Measurements from ENCODE around the gene AACS.
"Not testable (repeated sequence)": the region's sequence is repeated elsewhere in the genome, so short reads cannot be mapped to it uniquely, and the experiment has no call there.

DNA sequence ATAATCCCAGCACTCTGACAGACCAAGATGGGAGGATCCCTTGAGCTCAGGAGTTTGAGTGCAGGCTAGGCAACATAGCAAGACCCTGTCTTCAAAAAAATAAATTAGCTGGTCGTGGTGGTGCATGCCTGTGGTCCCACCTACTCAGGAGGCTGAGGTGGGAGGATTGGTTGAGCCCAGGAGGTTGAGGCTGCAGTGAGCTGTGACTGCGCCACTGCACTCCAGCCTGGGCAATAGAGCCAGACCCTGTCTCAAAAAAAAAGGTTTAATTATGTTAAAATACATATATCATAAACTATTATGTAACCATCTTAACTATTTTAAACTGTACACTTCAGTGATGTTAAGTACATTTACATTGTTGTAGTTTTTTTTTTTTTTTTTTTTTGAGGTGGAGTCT, 9.1 kb downstream of the AACS start:
- not testable (repeated sequence) for TF ChIP-seq PHF8 (IDR thresholded peaks at IDR 0.05; ENCODE audit: borderline replicate concordance, low read depth); POLR2A (IDR thresholded peaks at IDR 0.05; ENCODE audit: low read length); RCOR1 (IDR thresholded peaks at IDR 0.05; ENCODE audit: low read depth, low read length); ZNF302 (CRISPR knock-in tag; IDR thresholded peaks at IDR 0.05); KDM5A (IDR thresholded peaks at IDR 0.05); EP300 (IDR thresholded peaks at IDR 0.05); MYC (IDR thresholded peaks at IDR 0.05; ENCODE audit: borderline replicate concordance, low read length); RAD21 (conservative IDR thresholded peaks at IDR 0.05 in 1 of 2, IDR thresholded peaks at IDR 0.05 in 1 of 2)
- TF ChIP-seq, protein P1, sequence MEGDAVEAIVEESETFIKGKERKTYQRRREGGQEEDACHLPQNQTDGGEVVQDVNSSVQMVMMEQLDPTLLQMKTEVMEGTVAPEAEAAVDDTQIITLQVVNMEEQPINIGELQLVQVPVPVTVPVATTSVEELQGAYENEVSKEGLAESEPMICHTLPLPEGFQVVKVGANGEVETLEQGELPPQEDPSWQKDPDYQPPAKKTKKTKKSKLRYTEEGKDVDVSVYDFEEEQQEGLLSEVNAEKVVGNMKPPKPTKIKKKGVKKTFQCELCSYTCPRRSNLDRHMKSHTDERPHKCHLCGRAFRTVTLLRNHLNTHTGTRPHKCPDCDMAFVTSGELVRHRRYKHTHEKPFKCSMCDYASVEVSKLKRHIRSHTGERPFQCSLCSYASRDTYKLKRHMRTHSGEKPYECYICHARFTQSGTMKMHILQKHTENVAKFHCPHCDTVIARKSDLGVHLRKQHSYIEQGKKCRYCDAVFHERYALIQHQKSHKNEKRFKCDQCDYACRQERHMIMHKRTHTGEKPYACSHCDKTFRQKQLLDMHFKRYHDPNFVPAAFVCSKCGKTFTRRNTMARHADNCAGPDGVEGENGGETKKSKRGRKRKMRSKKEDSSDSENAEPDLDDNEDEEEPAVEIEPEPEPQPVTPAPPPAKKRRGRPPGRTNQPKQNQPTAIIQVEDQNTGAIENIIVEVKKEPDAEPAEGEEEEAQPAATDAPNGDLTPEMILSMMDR (IDR thresholded peaks at IDR 0.05) = not testable (repeated sequence)
- TF ChIP-seq, protein P2, sequence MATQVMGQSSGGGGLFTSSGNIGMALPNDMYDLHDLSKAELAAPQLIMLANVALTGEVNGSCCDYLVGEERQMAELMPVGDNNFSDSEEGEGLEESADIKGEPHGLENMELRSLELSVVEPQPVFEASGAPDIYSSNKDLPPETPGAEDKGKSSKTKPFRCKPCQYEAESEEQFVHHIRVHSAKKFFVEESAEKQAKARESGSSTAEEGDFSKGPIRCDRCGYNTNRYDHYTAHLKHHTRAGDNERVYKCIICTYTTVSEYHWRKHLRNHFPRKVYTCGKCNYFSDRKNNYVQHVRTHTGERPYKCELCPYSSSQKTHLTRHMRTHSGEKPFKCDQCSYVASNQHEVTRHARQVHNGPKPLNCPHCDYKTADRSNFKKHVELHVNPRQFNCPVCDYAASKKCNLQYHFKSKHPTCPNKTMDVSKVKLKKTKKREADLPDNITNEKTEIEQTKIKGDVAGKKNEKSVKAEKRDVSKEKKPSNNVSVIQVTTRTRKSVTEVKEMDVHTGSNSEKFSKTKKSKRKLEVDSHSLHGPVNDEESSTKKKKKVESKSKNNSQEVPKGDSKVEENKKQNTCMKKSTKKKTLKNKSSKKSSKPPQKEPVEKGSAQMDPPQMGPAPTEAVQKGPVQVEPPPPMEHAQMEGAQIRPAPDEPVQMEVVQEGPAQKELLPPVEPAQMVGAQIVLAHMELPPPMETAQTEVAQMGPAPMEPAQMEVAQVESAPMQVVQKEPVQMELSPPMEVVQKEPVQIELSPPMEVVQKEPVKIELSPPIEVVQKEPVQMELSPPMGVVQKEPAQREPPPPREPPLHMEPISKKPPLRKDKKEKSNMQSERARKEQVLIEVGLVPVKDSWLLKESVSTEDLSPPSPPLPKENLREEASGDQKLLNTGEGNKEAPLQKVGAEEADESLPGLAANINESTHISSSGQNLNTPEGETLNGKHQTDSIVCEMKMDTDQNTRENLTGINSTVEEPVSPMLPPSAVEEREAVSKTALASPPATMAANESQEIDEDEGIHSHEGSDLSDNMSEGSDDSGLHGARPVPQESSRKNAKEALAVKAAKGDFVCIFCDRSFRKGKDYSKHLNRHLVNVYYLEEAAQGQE (IDR thresholded peaks at IDR 0.05) = not testable (repeated sequence)
- TF ChIP-seq, protein P3, sequence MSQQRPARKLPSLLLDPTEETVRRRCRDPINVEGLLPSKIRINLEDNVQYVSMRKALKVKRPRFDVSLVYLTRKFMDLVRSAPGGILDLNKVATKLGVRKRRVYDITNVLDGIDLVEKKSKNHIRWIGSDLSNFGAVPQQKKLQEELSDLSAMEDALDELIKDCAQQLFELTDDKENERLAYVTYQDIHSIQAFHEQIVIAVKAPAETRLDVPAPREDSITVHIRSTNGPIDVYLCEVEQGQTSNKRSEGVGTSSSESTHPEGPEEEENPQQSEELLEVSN (IDR thresholded peaks at IDR 0.05; ENCODE audit: borderline replicate concordance, low read depth) = not testable (repeated sequence)
- TF ChIP-seq, protein P4, sequence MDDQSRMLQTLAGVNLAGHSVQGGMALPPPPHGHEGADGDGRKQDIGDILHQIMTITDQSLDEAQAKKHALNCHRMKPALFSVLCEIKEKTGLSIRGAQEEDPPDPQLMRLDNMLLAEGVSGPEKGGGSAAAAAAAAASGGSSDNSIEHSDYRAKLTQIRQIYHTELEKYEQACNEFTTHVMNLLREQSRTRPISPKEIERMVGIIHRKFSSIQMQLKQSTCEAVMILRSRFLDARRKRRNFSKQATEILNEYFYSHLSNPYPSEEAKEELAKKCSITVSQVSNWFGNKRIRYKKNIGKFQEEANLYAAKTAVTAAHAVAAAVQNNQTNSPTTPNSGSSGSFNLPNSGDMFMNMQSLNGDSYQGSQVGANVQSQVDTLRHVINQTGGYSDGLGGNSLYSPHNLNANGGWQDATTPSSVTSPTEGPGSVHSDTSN (IDR thresholded peaks at IDR 0.05) = not testable (repeated sequence)
- TF ChIP-seq, protein P5, sequence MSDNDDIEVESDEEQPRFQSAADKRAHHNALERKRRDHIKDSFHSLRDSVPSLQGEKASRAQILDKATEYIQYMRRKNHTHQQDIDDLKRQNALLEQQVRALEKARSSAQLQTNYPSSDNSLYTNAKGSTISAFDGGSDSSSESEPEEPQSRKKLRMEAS (IDR thresholded peaks at IDR 0.05) = not testable (repeated sequence)

Measured in A549 (cell line).